NK-92 treated with Interleukin-12 subunit alpha and Interleukin-12 subunit beta, amount 100 ng/mL, for 24 hours (cell line): ENCODE measurements around the gene PHF14.

Experiments
- DNase-seq: peaks from one replicate; lab custom pipeline; 2025; lab: John Stamatoyannopoulos, UW

Gene PHF14

DNA sequence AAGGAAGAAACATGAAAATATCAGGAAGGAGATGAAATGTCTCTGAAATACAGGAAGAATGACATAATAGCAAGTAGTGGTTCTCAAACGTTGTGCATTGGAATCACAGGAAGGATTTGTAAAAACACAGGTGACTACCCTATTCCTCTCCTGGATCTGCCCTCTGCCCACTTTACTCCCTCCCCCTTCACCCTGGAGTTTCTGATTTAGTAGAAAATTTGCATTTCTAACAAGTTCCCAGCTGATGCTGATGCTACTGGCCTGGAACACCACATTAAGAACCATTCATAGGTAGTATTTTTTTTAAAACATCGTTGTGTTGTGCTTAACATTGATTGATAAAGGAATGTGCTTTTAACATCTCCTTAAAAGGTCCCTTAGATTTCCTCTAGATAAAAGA, 130.9 kb downstream of the PHF14 start:
- DNase-seq: no peak

DNA sequence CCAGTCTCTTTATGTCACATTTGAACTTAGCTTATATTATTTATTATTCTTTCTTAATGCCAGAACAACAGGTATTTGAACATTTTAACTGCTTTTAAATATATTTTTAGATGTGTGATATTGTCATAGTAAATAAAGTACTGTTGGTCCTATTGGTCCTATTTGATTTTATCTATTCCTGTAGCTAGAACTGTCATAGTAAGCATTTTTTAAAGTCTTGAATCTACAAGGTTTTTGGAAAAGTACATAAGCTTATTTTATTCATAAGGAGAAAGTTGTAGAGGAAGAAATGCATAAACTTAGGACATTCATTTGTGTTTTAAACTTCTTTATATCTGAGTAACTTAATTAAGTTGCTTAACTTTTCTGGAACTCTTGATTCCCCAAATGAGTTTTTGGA, 136.0 kb downstream of the PHF14 start:
- DNase-seq: no peak

DNA sequence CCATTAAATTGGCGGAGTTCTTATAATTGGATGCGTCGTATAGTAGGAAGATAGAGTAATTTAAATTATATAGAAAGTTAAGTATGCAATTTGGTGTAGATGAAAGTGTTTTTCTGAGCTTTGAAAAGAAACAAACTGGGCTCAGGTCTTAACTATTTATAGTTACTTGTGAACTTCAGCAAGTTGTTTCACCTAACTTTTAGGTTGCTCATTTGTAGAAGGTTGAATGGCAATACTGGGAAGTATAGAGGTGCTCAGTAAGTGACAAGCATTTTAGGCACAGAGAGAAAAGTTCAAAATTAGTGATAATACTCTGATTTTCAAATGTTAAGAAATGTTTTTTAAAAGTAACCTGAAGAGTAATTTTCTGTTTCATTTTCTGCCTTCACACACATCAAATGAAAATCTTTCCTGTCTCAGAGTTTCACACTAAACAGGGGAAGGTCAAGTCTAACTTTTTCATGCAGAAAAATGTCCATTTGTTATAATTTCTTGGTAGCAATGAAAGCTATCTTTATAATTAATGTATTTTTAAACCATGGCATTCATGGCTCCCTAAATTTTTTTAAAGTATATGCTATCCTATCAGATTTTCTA, 146.5 kb downstream of the PHF14 start:
- no peak for DNase-seq

DNA sequence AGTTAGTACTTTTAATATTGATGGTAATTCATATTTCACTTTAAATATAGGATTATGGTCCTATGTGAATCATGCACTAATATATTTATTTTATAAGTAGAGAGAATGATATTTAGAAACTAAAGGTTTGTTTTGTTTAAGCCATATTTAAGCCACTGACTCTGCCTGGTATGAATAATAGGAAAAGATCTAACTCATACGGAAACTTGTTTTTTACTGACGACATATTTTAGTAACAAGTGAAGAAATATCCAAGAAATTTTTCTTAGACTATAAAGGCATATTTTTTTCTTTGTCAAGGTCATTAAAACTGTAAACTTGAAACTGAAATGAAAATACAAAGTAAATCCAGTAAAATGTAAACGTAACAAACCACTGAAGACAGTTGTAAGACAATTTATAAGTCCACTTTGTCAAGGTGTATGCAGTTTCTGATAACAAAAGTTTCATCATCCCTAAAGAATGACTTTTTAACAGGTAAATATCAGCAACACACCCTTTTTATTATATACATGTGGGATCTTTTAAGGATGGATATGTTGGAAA, 147.1 kb downstream of the PHF14 start:
- DNase-seq: no peak

DNA sequence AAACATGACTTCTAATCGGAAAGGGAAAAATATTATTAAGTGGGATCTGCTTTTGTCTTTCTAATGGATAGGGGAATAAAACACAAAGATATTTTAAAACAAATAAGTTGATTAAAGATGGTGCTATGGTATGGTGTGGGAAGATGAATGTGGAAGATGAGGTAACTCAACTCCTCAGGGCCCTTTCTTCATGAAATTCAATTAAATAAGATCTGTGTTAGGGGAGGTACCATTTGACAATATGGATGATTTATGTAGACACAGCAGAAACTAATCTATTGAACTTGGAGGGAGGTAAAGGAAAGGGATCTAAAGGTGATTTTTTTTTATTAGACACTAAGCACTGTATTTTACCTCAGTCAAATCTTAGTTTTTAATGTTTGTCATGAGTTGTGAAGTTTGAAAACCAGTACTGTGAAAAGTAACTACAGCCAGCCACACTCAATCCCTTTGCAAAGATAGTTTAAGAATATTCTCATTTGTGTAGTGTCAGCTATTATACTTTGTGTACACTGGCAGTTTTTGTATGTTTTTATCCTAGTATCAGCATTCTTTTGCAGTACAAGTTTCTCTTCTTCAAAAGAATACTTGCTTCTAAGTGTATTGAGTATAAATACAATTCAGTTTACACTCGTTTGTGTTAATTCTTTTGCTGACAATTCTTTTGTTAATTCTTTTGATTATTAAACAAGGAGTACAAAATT, 151.3 kb downstream of the PHF14 start:
- no peak for DNase-seq

DNA sequence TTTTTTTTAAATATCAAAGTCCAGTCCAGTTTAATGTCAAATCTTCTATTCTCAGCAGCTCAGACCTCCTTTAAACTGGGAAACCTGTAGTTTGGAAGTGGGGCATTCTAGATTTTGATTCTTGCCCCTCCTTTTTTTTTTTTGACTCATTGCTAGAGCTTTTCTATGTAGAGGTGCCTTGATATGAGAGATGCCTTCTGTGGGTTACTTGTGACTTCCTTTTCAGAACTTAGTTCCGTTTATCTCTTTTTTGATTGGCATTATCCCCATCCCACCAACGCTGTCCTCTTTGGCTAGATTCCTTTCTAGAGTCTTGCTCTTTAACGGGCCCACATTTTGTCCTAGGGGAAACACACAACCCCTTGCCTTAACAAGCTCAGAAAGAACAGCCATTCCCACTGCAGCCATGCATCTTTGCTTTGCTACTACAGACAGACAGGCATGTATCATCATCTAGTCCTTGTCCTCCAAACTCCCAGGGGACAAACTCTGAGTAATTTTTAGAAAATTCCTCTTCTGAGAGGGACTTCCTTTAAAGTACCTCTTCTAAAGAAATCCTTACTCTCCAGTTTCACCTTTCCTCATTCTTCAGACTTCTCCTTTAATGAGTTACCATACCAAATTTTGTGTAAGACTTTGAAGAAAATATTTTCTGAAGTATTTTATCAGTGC, 153.6 kb downstream of the PHF14 start:
- no peak for DNase-seq

DNA sequence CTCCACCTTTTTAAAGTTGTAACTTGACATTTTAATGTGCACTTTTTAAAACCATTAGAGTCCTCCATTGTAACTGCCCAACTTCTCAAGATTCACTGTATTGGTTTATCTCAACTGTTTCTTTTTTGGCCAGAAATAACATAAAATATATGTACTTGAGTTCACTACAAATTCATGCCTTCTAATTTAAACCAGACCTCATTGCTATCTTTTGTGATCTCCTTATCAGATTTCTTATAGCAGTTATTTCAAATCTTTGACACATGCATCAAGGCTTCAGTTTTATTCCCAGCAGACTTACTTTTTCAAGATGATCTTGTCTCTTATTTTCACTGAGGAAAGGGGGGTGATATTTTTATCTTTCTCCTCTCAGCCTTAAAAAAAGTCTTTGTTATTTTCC, 154.3 kb downstream of the PHF14 start:
- DNase-seq: no peak

DNA sequence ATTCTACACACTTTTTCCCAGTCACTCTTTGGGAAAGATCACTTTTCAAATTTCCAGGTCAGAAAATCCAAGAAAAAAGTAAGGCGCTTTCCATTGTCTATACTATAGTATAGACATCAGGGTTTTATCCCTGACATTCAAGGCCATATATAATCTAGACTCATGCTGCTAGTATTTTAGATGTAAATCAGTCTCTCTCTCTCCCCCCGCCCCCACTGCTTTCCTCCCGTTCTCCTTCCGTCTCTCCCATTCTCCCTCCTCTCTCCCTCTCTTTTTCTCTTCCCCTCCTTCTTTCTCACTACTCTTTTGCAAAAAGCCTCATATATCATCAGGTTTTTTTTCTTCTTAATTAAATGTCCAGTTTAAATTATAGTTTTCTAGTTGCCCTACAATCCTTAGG, 154.8 kb downstream of the PHF14 start:
- DNase-seq: no peak

DNA sequence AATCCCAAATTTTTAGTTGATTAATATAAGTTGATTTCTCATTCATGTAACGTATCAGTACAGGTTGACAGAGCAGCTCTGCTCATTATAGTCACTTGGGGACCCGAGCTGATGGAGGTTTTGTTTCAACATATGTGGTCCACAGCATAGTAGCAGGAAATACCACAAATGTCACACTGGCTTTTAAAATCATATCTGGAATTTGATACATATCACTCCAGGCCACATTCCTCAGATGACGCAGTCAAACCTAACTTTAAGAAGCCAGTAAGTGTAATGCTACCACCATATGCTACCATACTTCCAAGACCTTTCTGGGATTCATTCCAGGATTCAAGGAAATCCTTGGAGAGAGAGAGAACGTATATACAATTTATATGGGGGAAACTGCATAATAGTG, 156.3 kb downstream of the PHF14 start:
- no peak for DNase-seq

DNA sequence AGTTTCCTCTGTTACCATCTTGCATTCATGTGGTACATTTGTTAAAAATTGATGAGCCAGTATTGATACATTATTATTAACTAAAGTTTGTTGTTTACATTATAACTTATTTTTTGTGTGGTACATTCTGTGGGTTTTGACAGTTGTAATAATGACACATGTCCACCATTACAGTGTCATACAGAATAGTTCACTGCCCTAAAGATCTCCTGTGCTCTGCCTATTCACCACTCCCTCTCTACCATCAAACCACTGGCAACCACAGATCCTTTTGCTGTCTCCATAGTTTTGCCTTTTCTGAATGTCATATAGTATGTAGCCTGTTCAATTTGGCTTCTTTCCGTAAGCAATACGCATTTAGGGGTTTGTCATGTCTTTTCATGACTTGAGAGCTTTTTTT, 156.9 kb downstream of the PHF14 start:
- no peak for DNase-seq

DNA sequence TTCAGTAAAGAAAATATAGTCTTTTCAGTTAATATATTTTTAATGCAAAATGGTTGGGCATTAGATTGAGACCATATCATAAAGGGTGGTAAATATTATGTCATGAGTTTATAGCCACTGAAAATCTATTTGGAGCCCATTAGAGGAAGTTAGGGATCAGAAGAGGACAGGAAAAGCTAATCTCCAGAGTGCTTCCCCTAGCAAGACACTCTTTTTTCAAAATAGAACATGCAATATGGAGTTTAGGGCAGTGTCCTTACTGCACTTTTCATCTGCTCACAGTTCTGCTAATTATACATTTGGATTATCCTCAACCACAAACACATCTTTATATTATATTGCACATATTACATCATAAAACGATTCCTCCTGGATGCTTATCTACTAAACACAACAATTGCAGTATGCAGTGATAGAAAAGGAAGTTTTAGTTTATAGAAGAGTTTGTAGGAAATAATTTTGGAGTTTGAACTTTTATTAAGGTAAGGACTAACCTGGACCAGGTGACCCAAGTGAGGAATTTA, 159.8 kb downstream of the PHF14 start:
- no peak for DNase-seq

DNA sequence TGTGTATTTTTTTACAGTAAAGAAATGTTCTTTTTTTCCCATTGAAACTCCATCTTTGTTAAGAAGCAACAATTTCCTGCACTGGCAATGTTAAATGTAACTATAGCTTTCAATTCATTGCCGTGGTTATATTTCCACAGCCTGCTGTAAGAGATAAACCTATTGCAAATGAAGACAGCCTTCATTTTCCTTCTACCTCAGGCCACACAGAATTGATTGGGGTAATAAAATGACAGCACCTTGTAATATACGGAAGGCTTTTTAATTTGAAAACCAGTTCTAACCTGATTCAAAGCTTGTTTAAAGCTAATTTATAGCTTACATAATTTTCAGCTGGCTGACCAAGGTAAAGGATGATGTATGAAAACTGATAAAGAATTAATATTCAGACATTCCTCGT, 161.9 kb downstream of the PHF14 start:
- DNase-seq: no peak

DNA sequence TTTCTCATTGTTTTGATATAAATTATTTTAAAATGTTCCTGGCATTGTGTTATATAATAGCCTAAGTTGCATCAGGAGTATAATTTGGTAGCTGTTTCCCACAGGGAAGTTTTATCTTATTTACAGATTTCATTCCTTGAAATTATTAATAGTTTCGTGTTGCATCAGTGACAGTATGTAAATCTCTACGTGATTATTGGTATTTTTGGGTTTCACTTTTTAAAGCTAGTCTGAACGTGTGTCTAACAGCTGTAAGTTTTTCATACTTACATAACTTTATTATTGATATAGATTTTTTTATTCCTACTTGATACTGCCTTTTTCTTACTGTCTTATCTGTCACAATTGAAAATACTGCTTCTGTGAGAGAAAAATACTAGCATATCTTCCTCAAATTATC, 167.9 kb downstream of the PHF14 start:
- DNase-seq: no peak

DNA sequence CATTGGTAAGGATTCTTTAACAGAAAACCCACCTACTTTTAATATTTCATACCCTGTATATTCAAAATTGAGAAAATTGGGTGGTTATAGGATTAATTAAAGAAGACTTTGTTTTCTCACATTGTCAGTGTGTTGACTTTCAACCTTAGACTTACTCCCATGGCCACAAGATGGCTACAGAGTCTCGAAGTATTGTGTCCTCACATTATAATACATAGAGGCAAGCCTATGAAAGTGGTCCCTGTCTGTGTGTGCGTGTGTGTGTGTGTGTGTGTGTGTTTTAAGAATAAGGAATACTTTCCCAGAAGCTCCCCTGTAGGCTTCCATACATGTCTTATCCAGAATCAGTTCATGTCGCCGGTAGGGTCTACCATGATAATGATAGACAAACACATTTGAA, 180.0 kb downstream of the PHF14 start:
- DNase-seq: no peak

DNA sequence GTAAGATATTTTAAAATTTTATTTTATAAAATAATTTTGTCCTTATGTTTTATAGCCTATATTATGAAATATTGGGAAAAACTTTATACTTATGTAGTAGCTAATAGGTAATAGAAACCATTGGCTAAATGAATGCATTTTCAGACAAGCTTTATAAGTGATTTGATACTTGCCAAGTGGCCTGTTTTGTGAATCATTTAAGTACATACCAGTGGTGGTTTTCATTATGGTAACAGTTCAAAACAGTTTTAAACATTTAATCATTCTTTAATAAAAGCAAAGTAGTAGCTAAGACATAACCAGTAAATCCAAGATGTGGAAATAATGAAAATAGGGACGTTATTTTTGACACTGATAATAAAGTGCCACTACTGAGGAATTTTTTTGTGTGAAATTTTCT, 182.2 kb downstream of the PHF14 start:
- no peak for DNase-seq

DNA sequence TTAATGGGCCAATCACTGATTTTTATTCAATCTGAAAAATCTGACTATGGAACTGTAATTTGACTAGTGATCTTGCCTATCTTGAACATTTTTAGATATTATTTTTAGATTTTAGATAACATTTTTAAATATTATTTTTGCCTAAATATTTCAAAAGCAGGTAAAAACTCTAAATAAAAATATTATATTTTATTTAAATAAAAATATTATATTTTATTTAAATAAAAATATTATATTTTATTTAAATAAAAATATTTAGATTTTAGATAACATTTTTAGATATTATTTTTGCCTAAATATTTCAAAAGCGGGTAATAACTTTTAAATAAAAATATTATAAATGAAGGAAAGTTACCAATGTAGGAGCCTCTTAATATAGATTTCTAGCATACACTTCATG, 187.8 kb downstream of the PHF14 start:
- DNase-seq: no peak

DNA sequence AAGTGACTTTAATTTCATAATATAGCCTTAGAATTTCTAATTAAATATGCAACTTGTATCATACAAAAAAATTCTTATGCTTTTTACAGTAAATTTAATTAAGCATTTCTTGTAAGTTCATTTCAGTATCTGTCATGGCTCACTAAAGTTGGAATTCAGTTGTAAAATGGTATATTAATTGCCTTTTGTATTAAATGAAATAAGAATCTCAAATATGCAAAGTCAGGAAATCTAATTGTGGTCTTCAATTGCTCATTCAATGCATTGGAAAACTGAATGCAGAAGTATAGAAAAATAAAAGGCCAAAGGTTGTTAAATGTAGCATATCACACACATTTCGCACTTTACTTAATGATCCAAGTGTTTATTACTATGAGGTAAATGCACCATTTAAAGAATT, 189.5 kb downstream of the PHF14 start:
- DNase-seq: no peak

DNA sequence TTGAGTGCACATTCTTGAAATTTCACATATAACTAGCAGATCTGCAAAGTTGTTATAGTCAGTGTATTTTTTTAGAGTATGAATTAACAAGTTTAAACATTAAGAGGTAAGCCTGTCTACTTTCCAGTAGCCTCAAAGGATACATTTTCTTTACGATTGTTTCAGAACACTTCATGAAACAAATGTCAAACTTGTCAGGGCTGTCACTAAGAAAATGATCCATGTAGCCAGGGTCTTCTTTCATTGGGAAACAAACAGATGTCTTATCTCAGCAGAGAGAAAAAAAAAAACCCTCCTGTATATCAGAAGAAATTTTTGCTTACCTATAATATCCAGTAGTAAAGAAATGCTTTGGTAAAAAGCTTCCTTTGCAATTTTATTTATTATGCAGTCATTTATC, 192.4 kb downstream of the PHF14 start:
- no peak for DNase-seq

DNA sequence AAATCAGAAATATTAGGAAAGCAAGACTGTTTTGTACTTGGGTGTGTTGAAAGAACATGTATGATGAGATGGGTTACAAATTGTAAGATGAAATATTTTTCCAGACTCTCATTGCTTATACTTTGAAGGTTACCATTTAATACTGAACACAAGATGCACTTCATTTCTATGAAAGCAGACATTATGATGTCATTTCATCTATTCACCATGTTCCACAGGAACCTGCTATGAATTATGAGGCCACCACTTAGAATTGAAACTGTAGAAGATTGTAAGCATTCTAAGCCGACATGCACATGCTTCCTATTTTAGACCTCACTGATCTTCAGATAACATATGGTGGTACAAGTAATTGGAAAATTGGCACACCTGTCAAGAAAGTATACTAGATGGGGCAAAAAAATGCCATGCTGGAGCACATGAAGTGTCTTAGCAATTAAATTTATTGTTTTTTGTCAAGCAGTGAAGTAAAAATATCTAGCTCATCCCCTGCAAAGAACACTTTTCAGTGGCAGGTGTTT, 195.0 kb downstream of the PHF14 start:
- DNase-seq: no peak

DNA sequence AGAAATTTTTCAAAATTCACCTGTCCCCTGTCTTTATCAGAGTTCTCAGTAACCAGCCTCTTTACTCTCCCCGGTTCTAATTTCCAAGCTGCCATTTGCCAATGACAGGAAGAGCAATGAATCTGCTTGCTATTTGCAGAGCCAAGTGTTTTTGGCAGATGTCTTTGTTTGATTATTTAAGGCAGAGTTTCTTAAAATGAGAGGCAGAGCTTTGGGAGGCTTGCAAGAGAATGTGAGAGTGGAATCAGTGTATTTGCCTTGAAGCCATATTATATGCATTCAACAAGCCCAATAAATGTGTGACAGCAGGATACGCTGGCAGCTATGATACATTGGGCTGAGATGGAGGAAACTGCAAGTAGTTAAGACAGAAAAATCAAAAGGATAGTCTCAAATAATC, 196.5 kb downstream of the PHF14 start:
- DNase-seq: no peak

DNA sequence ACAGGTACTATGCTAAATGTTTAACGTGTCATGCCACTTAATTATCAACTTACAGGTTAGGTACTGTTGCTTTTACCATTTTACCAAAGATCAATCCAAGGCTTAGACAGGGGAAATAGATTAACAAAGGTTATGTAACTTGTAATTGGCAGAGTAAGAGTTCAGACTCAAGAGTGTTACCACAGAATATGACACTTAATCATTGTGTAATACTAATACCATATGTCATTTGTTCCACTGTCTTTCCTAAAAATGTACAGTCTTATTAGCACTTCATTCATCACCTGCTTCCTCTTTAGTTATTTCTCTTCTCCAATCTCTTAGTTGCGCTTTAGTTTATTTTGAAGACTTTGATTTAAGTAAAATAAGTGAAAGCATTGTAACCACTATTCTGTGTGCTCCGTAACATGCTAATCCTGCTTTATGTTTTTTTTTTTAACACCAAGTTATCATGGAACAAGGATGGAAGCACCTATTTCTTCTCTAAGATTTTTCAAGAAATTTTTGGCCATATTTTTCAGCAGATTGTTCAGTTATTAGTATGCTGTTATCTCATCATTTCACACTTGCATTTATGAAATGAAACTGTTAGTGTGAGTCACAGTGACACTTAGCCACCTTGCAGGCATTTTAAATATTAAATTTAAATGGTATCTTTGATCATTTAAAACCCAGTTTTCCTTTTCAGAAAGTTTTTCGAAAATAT, 197.3 kb downstream of the PHF14 start:
- DNase-seq: no peak

DNA sequence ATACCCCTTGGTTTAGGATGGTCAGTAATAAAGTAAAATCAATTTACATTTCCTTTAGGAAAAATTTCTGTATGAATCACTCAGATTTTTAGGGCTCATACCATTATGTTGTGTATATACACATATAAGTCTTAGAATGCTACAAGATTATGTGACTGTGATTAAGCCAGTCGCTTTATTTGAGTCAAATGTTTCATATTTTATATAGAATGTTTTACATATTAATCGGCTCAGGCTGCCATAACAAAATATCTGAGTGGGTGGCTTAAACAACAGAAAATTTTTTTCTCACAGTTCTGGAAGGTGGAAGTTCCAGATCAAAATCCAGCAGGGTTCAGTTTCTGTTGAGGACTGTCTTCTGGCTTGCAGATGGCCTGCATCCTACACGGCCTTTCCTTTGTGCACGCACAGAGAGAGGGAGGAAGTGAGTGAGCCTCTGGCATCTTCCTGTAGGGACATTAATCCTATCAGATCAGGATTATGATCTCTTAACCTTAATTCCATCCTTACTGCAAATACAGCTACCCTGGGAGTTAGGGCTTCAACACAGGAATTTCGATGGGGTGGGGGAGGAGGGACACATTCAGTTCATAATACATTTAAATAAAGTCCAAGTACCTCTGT, 198.0 kb downstream of the PHF14 start:
- DNase-seq: no peak
